Lung (tissue), 12 donors: ENCODE results near the gene NTN1. TPM values are rescaled to one million over a fixed set of nuclear protein-coding genes. Genes with fewer than 3 reads are reported as not detected.

Experiments
- ATAC-seq: fragments of 200-7000 bp; cut with Tn5 transposase; one replicate; pipeline ENCODE4 v1.9.1; 2020; ENCODE audit warnings: moderate number of reproducible peaks; ENCODE audit not compliant: insufficient read depth, low FRiP score
- DNase-seq, 3 donors: peaks; one replicate each; pipeline ENCODE4 v3.0.0-alpha.2; 2013 to 2017
- H3K27ac ChIP-seq, 2 donors: one replicate each; pipeline ENCODE4 v1.5.1; 2013; ENCODE audit warnings: mild to moderate bottlenecking in 2 of 2, moderate library complexity in 2 of 2, control low read depth in 1 of 2, inconsistent platforms in 1 of 2, low read depth in 1 of 2, low read length in 1 of 2
- H3K27me3 ChIP-seq, 3 donors: one replicate each; pipeline ENCODE4 v1.5.1; 2013; ENCODE audit warnings: low read length in 2 of 3; ENCODE audit not compliant: control insufficient read depth in 3 of 3, insufficient read depth in 3 of 3
- H3K36me3 ChIP-seq, 4 donors: one replicate each; pipeline ENCODE4 v1.5.1; 2013; ENCODE audit warnings: low read length in 4 of 4, mild to moderate bottlenecking in 1 of 4, moderate library complexity in 1 of 4; ENCODE audit not compliant: control insufficient read depth in 4 of 4, insufficient read depth in 4 of 4
- H3K4me1 ChIP-seq, 5 donors: one replicate each; pipeline ENCODE4 v1.5.1; 2013; ENCODE audit warnings: low read length in 5 of 5, mild to moderate bottlenecking in 2 of 5, moderate library complexity in 1 of 5; ENCODE audit not compliant: control insufficient read depth in 5 of 5, insufficient read depth in 5 of 5
- H3K4me3 ChIP-seq: one replicate; pipeline ENCODE4 v1.5.1; 2013; ENCODE audit warnings: mild to moderate bottlenecking, control low read depth, moderate library complexity
- H3K9ac ChIP-seq, 2 donors: one replicate each; pipeline ENCODE4 v1.5.1; 2013; ENCODE audit warnings: low read length in 2 of 2, control low read depth in 1 of 2; ENCODE audit not compliant: insufficient read depth in 1 of 2
- H3K9me3 ChIP-seq, 4 donors: one replicate each; pipeline ENCODE4 v1.5.1; 2013; ENCODE audit warnings: low read length in 3 of 4, mild to moderate bottlenecking in 1 of 4, moderate library complexity in 1 of 4; ENCODE audit not compliant: control insufficient read depth in 4 of 4, insufficient read depth in 3 of 4
- CTCF ChIP-seq: IDR thresholded peaks from 2 replicates; pipeline ENCODE4 v1.5.1; 2012; ENCODE audit warnings: mild to moderate bottlenecking; ENCODE audit errors: control extremely low read depth, extremely low read depth
- WGBS, 2 donors: extraction: QIAGEN DNeasy Blood & Tissue Kit; methylation state at CpG; one replicate each; pipeline ENCODE4 v1.1.7; 2013; 5-methylcytosine and 5-hydroxymethylcytosine counted together
- polyA plus RNA-seq, 2 donors: library from polyadenylated mRNA; stranded (reverse); fragments of 200-250 nt; gene quantifications; one replicate each; pipeline ENCODE4 v1.2.1, GENCODE V29; 2013
- total RNA-seq, 2 donors: library from RNA; depleted of rRNA in 1 of 2; stranded (reverse); fragments of >200 nt in 1 of 2; gene quantifications; one replicate each; pipeline ENCODE4 v1.2.1, GENCODE V29; 2014 to 2021
- donor health status: control.
- donor health status: control.
- donor health status: Bipolar disorder and iron deficiency.
- donor health status: healthy.
- donor health status: DM: yes; HTN: yes; CAD: no.

The NTN1 gene
- total and polyA plus RNA-seq, 4 donors: 3.6 to 17.1 (median 7.8) TPM

DNA sequence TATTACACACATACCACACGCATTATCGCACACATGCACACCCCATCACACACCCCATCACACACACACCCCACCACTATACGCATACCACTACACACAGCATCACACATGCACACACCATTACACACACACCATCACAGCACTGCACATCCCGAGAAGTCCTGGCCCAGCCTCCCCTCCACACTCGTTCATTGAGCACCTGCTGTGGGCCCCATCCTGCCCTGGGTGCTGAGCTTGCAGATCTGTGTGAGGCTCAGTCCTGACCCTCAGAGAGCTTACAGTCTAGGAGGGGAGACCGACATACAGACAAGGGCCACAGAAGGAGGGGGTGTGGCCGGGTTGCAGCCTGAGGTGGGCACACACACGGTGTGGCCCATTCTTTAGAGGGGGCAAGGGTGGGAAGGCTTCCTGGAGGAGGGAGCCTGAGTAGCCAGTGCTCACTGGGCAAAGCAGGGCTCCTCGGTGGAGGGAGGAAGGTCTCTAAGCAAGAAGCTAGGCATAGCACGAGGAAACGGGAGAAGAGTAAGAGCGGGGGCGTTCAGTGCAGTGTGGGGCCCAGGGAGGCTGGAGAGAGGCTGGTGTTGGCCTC, 206.6 kb downstream of the NTN1 start:
- H3K27ac ChIP-seq: no peak overlapping the region
- 81 to 82% methylated on average over 13 of the region's 13 CpGs for WGBS, 2 donors
- DNase-seq: no peak
- no peak for TF ChIP-seq CTCF
- H3K4me3 ChIP-seq: no peak overlapping the region
- no peak overlapping the region for H3K9ac ChIP-seq
- ATAC-seq: no peak
- peaks cover 0 to 2% (median 0%) of the 10 kb centered on the region in 4 donors for H3K9me3 ChIP-seq
- peaks cover 0 to 6% (median 0%) of the 10 kb centered on the region in 4 donors for H3K36me3 ChIP-seq
- H3K4me1 ChIP-seq: peaks cover 0 to 5% (median 0%) of the 10 kb centered on the region in 5 donors
- H3K27me3 ChIP-seq: peaks cover 0 to 26% (median 4%) of the 10 kb centered on the region in 3 donors

GRCh38 chr17:9228408-9229159, 207.3 kb downstream of the NTN1 start:
- Histone ChIP-seq H3K36me3 (peaks cover 0 to 6% (median 0%) of the 10 kb centered on the region in 4 donors), H3K4me1 (peaks cover 0 to 6% (median 0%) of the 10 kb centered on the region in 5 donors), H3K9ac (no peak overlapping the region), H3K27ac (no peak overlapping the region), H3K4me3 (no peak overlapping the region), H3K27me3 (peaks cover 0 to 26% (median 4%) of the 10 kb centered on the region in 3 donors), H3K9me3 (peaks cover 0 to 2% (median 0%) of the 10 kb centered on the region in 4 donors)
- TF ChIP-seq CTCF: no peak
- no peak for DNase-seq
- 78 to 79% methylated on average over 16 of the region's 16 CpGs for WGBS, 2 donors
- ATAC-seq: no peak

DNA sequence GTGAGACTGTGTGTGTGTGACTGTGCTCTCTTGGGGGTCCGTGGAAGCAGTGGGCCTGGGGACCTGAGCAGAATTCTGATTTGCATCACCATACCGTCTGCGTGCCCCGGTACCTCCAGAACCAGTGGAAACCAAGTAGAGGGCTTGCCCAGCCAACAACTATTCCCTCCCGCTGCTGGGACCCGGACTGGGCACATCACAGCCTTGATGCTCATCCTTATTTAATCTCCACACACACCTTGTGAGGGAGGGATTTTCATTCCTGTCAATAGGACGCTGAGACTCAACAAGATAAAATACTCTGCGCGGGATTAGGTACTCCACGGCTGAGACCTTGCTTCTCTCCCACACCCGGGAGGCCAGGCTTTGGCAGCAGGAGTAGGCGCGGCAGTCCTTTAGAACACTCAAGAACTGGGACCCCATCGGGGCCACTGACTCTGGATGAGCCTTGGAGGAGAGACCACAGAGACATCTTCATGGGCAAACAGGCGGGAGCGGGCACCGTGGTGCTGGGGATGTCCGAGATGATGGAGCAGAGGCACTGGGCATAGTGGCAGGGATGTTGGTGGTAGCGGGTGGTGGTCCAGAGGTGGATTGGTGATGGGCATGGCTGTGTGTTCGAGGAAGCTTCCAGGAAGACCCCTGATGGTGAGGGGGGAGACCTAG, 208.0 kb downstream of the NTN1 start:
- H3K4me1 ChIP-seq: peaks cover 0 to 6% (median 0%) of the 10 kb centered on the region in 5 donors
- 87 to 90% methylated on average over 20 of the region's 20 CpGs for WGBS, 2 donors
- H3K36me3 ChIP-seq: peaks cover 0 to 6% (median 0%) of the 10 kb centered on the region in 4 donors
- no peak overlapping the region for H3K4me3 ChIP-seq
- H3K27me3 ChIP-seq: peaks cover 0 to 31% (median 4%) of the 10 kb centered on the region in 3 donors
- no peak for TF ChIP-seq CTCF
- DNase-seq (no peak), ATAC-seq (no peak)
- H3K9me3 ChIP-seq: peaks cover 0 to 2% (median 0%) of the 10 kb centered on the region in 4 donors
- H3K9ac ChIP-seq: no peak overlapping the region
- H3K27ac ChIP-seq: no peak overlapping the region
